Kidney (tissue), 14 donors: ENCODE results near the gene LY86. TPM values are rescaled to one million over a fixed set of nuclear protein-coding genes. Genes with fewer than 3 reads are reported as not detected.

Experiments
- DNase-seq, 5 donors: peaks; one replicate each; pipeline ENCODE4 v3.0.0-alpha.2; 2013 to 2020
- FAIRE-seq: peaks from 2 replicates; lab custom pipeline; 2012; peaks lifted over from hg19 to GRCh38; lab: Jason Lieb, UNC
- H3K27ac ChIP-seq, 2 donors: one replicate each; pipeline ENCODE4 v1.7.0; 2013; ENCODE audit warnings: low read depth in 2 of 2, low read length in 2 of 2, inconsistent platforms in 1 of 2
- H3K27me3 ChIP-seq: one replicate; pipeline ENCODE4 v1.7.1; 2013; ENCODE audit warnings: low read length, inconsistent platforms; ENCODE audit not compliant: control insufficient read depth, insufficient read depth
- H3K36me3 ChIP-seq, 3 donors: one replicate each; pipeline versions ENCODE4 v1.7.0 to v1.7.1; 2013; ENCODE audit warnings: low read length in 3 of 3, control low read depth in 1 of 3, inconsistent platforms in 1 of 3; ENCODE audit not compliant: insufficient read depth in 3 of 3, control insufficient read depth in 2 of 3
- H3K4me1 ChIP-seq, 3 donors: one replicate each; pipeline versions ENCODE4 v1.7.0 to v1.7.1; 2013; ENCODE audit warnings: low read length in 3 of 3, inconsistent platforms in 1 of 3, low read depth in 1 of 3; ENCODE audit not compliant: control insufficient read depth in 2 of 3, insufficient read depth in 2 of 3
- H3K4me3 ChIP-seq, 3 donors: one replicate each; pipeline versions ENCODE4 v1.7.0 to v1.8.1; 2013; ENCODE audit warnings: low read length in 3 of 3, control low read depth in 1 of 3, inconsistent platforms in 1 of 3
- H3K9ac ChIP-seq, 3 donors: one replicate each; pipeline versions ENCODE4 v1.7.0 to v1.7.1; 2013; ENCODE audit warnings: low read length in 3 of 3, control low read depth in 1 of 3, inconsistent platforms in 1 of 3
- H3K9me3 ChIP-seq, 3 donors: one replicate each; pipeline versions ENCODE4 v1.7.0 to v1.7.1; 2013; ENCODE audit warnings: low read length in 3 of 3, control low read depth in 1 of 3, inconsistent platforms in 1 of 3; ENCODE audit not compliant: control insufficient read depth in 2 of 3, insufficient read depth in 1 of 3
- intact Hi-C: fragments of 100-400 bp; cut with DNase I; formaldehyde crosslinking; loops from one replicate; pipeline ENCODE4 v1.11.1; 2022
- polyA plus RNA-seq: library from polyadenylated mRNA; stranded (reverse); fragments of 350-450 nt; fragmentation: Illumina TruSeq; extraction: RNeasy Lipid Tissue Mini Kit (QIAGEN cat#74804); gene quantifications from one replicate; pipeline ENCODE4 v1.2.3, GENCODE V29; 2014; ENCODE audit warnings: low read depth, low replicate concordance; ENCODE audit not compliant: insufficient read depth
- total RNA-seq: library from RNA; stranded (reverse); fragmentation: NEBNext Ultra II Directional; extraction: Animal tissue kit (Norgen Biotek cat#: 25700); gene quantifications from one replicate; pipeline ENCODE4 v1.2.1, GENCODE V29; 2021
- TF ChIP-seq, protein P1 (sequence below): IDR thresholded peaks from 3 replicates; pipeline ENCODE4 v1.5.1; 2012; ENCODE audit warnings: mild to moderate bottlenecking, moderate library complexity, borderline replicate concordance; ENCODE audit not compliant: insufficient read depth; ENCODE audit errors: extremely low read depth
- donor health status: control.
- donor health status: control.
- donor health status: control.
- donor health status: control.
- donor health status: control.
- donor health status: DM: yes; HTN: yes; CAD: no.
- donor health status: Normal renal cell carcinoma (clear cell type).

Gene LY86
- total and polyA plus RNA-seq, 2 donors from 2014 or later: 4.8 to 6.1 TPM

DNA sequence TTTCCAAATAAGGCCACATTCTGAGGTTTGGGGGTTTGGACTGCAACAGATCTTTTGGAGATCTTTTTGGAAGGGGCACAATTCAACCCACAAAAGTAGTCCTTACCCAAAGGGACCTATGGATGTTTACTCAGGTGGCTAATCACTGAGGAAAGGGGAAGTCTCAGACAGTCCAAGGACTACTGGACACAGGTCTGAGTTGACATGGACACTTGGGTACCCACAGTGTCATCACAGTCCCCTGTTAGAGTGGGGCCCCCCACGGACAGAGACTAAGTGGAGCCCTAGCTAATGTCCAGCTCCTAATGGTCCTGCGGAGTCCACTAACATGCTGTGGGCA lies 101.6 kb downstream of the LY86 start:
- H3K36me3 ChIP-seq: no peaks in the 10 kb centered on the region
- TF ChIP-seq, protein P1, sequence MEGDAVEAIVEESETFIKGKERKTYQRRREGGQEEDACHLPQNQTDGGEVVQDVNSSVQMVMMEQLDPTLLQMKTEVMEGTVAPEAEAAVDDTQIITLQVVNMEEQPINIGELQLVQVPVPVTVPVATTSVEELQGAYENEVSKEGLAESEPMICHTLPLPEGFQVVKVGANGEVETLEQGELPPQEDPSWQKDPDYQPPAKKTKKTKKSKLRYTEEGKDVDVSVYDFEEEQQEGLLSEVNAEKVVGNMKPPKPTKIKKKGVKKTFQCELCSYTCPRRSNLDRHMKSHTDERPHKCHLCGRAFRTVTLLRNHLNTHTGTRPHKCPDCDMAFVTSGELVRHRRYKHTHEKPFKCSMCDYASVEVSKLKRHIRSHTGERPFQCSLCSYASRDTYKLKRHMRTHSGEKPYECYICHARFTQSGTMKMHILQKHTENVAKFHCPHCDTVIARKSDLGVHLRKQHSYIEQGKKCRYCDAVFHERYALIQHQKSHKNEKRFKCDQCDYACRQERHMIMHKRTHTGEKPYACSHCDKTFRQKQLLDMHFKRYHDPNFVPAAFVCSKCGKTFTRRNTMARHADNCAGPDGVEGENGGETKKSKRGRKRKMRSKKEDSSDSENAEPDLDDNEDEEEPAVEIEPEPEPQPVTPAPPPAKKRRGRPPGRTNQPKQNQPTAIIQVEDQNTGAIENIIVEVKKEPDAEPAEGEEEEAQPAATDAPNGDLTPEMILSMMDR: no peak
- peaks cover 0 to 25% (median 15%) of the 10 kb centered on the region in 3 donors for H3K4me1 ChIP-seq
- no peaks in the 10 kb centered on the region for H3K27me3 ChIP-seq
- DNase-seq (no peak), FAIRE-seq (no peak)
- H3K9me3 ChIP-seq: no peaks in the 10 kb centered on the region
- H3K27ac ChIP-seq: peak overlapping the region; percentile 26 to 55
- no peak overlapping the region for H3K4me3 ChIP-seq
- H3K9ac ChIP-seq: no peak overlapping the region
- intact Hi-C loops: no loop called here

DNA sequence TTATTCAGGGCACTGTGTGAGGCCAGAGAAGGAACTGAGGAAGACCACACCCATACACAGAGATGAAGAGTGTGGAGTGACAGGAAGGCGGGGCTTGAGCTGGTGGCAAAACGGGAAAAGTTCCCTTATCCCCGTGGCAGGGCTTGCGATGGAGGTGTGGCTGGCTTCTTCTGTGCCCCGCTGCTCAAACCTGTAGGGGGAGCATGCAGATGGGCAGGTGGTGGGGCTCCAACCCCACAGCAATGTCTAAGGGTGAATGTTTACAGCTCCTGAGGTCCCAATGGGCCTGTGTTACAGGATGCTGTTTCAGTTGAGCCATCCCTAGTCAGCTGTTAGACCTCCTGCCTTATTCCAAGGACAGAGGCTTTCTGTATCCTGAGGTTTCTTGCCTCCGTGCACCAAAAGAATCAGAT lies 105.9 kb downstream of the LY86 start:
- H3K27me3 ChIP-seq: no peaks in the 10 kb centered on the region
- no peak for DNase-seq
- peak overlapping the region in 1 of 2 donors; percentile 20 for H3K27ac ChIP-seq
- intact Hi-C loops: no loop called here
- no peak overlapping the region for H3K4me3 ChIP-seq
- TF ChIP-seq, protein P1: no peak
- H3K4me1 ChIP-seq: peaks cover under 1 to 31% (median 18%) of the 10 kb centered on the region in 3 donors
- no peaks in the 10 kb centered on the region for H3K36me3 ChIP-seq
- H3K9me3 ChIP-seq: no peaks in the 10 kb centered on the region
- no peak for FAIRE-seq
- H3K9ac ChIP-seq: no peak overlapping the region

DNA sequence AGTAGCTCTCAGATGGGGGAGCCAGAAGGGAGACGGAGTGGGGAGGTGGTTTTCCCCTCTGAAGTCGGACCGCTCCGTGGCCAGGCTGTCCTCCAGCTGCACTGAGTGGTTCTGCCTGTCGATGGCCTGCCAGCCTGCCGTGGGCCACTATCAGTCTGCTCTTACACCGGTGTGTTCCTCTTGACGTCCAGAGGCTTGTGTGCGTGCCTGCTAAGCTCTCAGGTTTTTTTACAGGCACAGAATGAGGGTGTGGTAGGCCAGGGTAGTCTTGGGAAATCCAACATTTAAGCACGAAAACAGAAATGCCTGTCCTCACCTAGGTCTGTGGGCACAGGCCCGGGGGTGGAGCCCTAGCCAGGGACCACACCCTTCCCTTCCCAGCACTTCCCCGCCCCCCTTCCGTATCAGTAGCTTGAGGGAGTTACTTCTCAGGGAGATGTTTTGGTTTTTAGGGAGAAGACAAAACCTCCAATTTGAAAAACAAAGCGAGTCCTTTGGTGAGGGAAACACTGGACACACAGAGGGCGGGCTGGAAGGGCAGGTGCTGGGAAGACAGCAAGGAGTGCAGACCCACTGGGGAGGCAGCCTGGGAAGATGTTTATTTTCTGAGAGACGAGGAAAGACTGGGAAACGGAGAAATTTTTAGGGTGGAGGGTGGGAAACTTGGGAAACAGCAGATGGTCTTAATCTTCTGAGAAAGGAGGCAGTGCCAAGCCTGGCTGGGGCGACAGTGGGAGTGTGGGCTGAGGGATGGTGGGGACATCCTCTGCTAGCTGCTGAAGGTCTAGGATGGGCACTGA lies 106.5 kb downstream of the LY86 start:
- DNase-seq (peak in 1 of 5 donors; percentile 93), FAIRE-seq (no peak)
- Histone ChIP-seq H3K9me3 (no peaks in the 10 kb centered on the region), H3K27ac (peak overlapping the region in 1 of 2 donors; percentile 20), H3K36me3 (no peaks in the 10 kb centered on the region), H3K4me1 (peaks cover 6 to 37% (median 18%) of the 10 kb centered on the region in 3 donors), H3K9ac (no peak overlapping the region), H3K27me3 (no peaks in the 10 kb centered on the region), H3K4me3 (no peak overlapping the region)
- intact Hi-C loops: no loop called here
- TF ChIP-seq, protein P1: no peak
